HG03066 (cell line): ENCODE data around the gene LPCAT1.
"Not testable (repeated sequence)": the region's sequence is repeated elsewhere in the genome, so short reads cannot be mapped to it uniquely, and the experiment has no call there.

Source experiments
- ATAC-seq: cut with Tn5 transposase; IDR thresholded peaks from one replicate; pipeline ENCODE4 v1.9.1; 2021; ENCODE audit warnings: low read depth; ENCODE audit not compliant: unreplicated experiment

LPCAT1 gene

DNA sequence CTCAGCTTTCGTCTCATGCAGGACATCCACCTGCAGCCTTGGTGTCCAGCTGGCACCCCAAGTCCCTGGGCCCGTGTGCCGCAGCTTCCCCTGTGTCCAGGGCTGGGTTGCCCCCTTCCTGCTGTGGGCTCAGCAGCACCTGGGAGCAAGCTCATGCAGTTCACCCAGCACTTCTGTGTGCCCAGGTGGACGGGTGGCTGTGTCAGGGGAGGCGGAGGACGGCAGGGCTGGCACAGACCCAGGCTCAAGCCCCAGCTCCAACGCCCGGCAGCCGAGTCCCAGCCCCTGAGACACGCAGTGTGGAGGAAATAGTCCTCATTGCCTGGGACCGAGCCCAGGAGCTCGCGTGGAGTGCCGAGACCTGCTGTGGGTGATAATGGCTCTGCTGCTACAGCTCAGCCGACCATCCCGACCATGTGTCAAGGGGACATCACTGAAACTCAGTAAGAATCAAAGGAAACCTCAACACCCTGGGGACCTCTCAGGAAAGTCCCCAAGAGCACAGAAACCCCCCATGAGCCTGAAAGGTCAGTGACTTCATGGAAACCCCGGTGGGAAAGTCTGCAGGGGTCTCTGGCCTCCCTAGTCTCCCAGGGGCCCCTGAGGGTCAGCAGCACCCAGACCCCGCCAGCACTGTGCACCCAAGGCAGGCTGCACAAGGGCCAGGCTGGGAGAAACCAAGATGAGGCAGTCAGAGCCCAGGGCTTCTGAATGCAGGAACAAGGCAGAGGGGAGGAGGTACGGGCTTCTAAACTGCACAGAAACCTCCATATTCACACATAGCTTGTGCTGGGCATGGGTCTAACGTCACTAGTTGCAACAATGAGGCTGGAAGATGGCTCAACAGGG lies 38.8 kb downstream of the LPCAT1 start:
- peak; percentile 56 for ATAC-seq

DNA sequence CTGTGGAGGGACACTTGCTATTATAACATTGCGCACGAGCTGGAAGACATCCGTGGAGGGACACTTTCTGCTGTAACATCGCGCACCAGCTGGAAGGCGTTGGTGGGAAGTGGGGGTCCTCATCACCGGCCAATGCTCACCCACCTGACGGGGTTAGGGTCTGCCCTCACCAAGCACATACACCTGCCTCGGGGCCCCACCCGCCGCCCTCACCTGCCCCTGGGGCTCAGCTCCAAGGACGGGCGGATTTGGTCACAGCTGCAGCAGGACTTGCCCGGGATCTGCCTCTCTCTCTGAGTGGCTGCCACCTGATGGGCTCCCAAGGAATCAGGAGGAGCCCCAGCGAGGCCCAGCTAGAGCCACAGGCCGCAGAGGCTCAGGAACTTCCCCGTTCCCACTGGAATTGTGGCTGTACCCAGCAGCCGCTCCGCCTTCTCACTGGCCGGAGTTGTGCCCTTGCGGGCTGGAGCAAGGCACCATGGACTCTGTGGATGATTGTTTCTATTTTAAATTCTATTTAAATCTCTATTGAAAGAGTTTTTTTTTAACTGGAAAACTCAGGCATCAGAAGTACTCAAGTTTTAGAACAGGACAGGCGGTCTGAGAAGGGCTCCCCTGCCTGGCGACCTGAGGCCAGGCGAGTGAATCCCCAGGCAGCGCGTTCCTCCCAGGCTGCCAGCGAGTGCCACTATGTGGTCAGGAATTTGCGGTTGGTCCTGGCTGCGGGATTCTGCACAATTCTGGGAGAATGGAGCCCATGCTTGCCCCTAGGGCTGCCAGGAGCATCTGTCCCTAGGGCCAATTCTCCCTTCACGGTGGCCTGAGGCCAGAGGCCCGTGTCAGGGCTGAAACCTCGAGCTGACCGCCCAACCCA lies 39.7 kb downstream of the LPCAT1 start:
- ATAC-seq, result no peak

- no peak for ATAC-seq
Observed at GRCh38 chr5:1483064-1483463, 40.7 kb downstream of the LPCAT1 start.

GRCh38 chr5:1481959-1482331 lies 41.8 kb downstream of the LPCAT1 start:
- no peak for ATAC-seq

DNA sequence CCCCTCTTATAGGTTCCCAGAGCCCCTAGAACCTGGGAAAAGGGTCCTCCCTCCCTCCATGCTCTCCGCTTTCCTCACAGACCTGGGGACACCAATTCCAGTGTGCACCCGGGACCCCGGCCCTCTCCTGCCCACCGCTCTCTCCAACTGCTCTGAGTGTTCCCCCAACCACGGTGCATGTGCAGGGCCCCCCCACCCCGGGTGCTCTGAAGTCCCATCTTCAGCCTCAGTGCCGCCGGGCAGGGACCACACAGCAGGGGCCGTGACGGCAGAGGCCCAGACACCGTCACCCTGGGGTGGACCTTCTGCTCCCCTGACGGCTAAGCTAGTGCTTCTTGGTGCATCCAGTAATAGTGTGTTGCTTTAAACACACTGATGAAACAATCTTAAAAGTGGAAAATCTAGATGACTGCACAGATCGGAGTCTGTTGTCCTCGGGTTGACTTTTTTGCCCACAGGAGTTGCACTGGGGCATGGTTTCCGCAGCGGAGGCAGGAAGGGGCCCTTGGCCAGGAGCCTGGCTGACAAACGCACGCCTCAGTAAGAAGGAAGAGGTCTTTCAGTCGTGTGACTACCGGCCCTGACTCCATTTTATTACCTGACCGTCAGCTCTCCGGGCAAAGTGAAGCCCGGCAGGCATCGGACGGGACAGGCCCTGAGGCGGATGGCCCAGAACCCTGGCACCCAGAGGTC lies 42.3 kb downstream of the LPCAT1 start:
- no peak for ATAC-seq

- no peak for ATAC-seq
Observed at GRCh38 chr5:1480806-1481205, 43.0 kb downstream of the LPCAT1 start.

- no peak for ATAC-seq
Observed at GRCh38 chr5:1480217-1480616, 43.5 kb downstream of the LPCAT1 start.

GRCh38 chr5:1479581-1480188 lies 44.1 kb downstream of the LPCAT1 start:
- no peak for ATAC-seq

GRCh38 chr5:1479066-1479465 lies 44.7 kb downstream of the LPCAT1 start:
- ATAC-seq, result no peak

GRCh38 chr5:1478271-1479035 lies 45.3 kb downstream of the LPCAT1 start:
- no peak for ATAC-seq

- ATAC-seq, result no peak
Observed at GRCh38 chr5:1477341-1477740, 46.4 kb downstream of the LPCAT1 start.

- ATAC-seq, result no peak
Observed at GRCh38 chr5:1476967-1477310, 46.8 kb downstream of the LPCAT1 start.

DNA sequence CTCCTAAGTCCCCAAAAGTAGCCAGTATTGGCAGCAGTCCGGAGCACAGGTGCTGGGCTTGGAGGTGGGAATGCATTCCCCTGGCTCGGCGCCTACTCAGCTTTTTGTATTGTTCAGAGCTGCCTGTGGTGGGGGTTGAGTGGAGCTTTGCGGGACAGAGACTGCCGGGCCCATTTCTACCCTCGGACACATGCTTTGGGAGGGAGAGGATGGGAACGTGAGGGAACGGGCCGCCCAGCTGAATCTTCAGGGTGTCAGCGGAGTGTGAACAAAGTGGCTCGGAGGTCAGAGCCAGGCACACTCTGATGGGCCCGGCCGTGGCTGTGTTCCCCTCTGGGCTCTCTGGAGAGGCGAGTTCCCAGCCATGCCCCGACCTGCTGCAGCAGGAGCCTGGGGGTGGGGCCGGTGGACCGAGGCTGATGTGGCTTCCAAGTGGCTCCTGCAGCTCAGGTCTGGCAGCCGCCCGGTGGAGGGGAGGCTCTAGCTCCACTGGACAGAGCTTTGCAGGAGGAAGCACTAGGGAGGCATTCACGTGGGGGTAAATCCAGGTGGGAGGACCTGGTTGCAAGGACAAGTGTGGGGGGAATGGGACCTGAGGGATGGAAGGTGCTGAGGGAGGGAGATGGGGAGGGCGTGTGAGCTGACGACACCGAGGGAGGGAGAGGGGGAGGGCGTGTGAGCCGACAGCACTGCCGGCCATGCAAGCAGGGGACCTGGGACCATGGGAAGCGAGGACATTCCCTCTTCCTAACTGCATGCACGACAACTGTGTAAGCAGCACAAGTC lies 47.4 kb downstream of the LPCAT1 start:
- ATAC-seq, result no peak

GRCh38 chr5:1475544-1475900 lies 48.2 kb downstream of the LPCAT1 start:
- ATAC-seq, result not testable (repeated sequence)

GRCh38 chr5:1474866-1475543 lies 48.8 kb downstream of the LPCAT1 start:
- no peak for ATAC-seq

DNA sequence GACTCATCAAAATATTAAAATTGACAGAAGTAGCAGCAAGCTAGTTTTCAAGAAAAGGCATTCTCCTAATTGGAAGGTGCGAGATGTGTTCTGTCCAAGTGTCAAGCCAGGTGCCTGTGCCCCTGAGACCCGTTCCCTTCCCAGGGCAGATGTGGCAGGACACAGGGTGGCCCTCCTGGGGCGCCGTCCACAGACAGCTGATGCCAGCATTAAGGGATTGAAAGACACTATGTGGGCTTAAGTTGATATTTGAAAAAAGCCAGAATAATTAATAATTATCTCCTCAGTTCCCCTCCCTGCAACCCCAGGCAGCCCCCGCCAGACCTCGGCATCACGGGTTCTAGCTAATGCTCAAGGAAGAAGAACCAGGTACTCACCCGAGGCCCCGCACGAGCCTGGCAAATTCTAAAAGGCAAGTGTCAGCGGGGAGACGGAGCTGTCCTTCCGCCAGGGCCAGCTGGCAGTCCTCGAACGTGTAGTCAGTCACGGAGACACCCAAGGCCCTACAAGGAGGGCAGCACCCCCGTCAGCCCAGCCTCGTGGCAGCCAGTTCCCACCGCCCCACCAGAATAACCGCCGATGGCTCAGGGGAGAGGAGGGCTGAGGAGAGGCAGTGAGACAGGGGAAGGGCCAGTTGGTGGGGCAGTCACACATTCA lies 49.4 kb downstream of the LPCAT1 start:
- no peak for ATAC-seq

DNA sequence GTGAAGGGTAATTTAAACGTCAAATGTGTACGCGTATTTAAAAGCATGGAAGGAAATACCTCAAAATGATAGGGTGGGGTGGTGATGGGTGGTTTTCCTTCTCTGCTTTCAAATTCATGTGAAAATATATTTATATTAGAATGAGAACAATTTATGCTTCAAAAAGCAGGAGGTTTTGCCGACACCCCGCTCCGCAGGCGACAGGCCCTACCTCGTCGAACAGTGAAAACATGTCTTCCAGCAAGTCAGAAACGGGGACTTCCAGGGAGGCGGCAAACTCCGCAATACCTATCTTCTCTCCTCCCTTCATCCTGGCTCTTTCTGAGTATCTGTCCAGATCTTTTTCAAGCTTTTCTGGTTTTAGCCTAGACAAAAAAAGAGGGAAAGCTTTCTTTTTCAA lies 50.0 kb downstream of the LPCAT1 start:
- no peak for ATAC-seq

DNA sequence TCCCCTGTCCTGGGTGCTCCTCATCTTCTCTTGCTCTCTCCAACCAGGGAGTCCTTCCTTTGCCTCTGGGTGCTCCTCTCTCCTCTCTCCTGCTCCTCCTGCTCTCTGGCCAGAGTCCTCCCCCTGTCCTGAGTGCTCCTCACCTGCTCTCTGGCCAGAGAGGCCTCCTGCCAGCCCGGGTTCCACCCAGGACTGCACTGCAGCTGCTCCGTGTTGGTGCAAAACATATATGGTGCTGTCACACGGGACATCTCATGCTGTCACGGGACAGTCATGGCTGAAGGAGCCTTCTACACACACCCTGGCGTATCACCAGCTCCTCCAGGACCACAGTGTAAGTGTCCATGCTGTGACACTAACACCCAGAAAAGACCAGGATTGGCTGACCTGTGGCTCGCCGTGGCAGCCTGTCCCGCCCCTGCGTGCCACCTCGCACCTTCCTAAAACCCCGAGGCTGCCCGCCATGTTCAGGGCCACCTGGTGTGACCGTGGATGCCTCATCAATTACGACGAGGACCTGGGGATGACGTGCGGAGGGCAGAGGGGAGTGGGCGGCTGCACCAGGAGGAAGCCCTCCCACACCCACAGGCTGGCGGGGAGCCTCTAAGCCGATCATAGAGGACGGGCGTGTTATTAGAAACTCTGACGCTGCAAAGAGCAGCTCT lies 50.7 kb downstream of the LPCAT1 start:
- ATAC-seq, result no peak
